GM10266 (cell line): ENCODE results near the gene IL15.
"Not testable (repeated sequence)": the region's sequence is repeated elsewhere in the genome, so short reads cannot be mapped to it uniquely, and the experiment has no call there.

Experiments used
- DNase-seq: peaks from one replicate; pipeline ENCODE4 v3.0.0; 2012; ENCODE audit errors: extremely low spot score
- TF ChIP-seq, protein P1 (sequence below): IDR thresholded peaks from 2 replicates; pipeline ENCODE4 v1.5.1; 2012; ENCODE audit warnings: mild to moderate bottlenecking, low read depth; ENCODE audit not compliant: control insufficient read depth, insufficient read depth; ENCODE audit errors: missing control alignments

The IL15 gene

DNA sequence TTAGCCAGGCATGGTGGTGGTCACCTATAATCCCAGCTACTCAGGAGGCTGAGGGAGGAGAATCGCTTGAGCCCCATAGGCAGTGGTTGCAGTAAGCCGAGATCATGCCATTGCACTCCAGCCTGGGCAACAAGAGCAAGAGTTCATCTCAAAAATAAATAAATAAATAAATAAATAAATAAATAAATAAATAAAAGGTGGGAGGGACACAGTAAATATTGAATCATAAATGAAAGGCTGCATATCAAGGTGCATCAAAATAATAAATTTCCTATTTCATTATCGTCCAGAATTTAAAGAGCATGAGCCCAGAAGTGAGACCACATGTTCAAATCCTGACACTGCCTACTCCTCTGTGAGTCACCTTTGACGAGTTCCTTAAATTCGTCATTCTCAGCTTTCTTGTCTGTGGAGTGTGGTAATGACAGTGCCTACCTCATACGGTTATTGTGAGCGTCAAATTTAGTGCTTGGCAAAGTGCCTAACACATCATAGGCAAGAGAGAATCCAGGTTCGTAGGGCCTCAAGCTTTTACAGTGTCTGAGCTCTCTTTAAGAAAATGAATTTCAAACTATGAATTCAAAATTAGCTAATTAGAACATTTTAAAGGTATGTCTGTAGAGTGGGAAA, 49.9 kb downstream of the IL15 start:
- TF ChIP-seq, protein P1, sequence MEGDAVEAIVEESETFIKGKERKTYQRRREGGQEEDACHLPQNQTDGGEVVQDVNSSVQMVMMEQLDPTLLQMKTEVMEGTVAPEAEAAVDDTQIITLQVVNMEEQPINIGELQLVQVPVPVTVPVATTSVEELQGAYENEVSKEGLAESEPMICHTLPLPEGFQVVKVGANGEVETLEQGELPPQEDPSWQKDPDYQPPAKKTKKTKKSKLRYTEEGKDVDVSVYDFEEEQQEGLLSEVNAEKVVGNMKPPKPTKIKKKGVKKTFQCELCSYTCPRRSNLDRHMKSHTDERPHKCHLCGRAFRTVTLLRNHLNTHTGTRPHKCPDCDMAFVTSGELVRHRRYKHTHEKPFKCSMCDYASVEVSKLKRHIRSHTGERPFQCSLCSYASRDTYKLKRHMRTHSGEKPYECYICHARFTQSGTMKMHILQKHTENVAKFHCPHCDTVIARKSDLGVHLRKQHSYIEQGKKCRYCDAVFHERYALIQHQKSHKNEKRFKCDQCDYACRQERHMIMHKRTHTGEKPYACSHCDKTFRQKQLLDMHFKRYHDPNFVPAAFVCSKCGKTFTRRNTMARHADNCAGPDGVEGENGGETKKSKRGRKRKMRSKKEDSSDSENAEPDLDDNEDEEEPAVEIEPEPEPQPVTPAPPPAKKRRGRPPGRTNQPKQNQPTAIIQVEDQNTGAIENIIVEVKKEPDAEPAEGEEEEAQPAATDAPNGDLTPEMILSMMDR = no peak
- no peak for DNase-seq

DNA sequence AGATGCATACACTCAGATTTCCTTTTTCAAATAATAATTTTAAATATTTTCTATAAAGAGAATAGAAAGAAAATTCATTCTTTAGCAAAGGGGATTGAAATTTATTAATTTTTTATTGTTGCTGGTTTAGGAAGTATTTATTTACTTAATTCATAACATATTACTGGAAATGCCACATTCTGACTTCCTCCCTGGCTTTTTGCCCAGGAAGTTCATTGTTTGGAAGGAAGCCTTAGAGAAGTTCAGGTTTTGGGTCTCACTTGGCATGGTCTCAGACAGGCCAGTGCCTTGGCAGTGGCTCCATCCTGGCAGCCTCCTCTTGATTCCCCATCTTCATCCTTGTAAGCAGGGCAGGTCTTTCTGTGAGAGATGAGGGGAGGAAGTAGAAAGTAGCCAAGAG, 50.5 kb downstream of the IL15 start:
- TF ChIP-seq, protein P1 = no peak
- no peak for DNase-seq

- not testable (repeated sequence) for DNase-seq
These were observed 53.4 kb downstream of the IL15 start for GRCh38 chr4:141689726-141690296.

- not testable (repeated sequence) for DNase-seq
These were observed 54.9 kb downstream of the IL15 start for GRCh38 chr4:141691247-141691646.

- TF ChIP-seq, protein P1 = no peak
- DNase-seq = no peak
These were observed 55.7 kb downstream of the IL15 start for GRCh38 chr4:141692081-141692480.

DNA sequence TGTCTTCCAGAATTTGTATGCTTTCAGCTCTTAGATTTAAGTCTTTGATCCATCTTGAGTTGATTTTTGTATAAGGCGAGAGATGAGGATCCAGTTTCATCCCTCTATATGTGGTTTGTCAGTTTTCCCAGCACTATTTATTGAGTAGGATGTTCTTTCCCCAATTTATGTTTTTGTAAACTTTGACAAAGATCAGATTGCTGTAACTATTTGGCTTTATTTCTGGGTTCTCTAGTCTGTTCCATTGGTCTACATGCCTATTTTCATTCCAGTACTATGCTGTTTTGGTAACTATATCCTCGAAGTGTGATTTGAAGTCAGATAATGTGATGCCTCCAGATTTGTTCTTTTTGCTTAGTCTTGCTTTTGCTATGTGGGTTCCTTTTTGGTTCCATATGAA, 60.7 kb downstream of the IL15 start:
- TF ChIP-seq, protein P1 = no peak

GRCh38 chr4:141702472-141703182, 66.2 kb downstream of the IL15 start:
- no peak for DNase-seq
- TF ChIP-seq, protein P1 = peak; percentile 22

More for the DNA sequence above, 60.7 kb downstream of the IL15 start:
- DNase-seq = no peak

- TF ChIP-seq, protein P1 = no peak
- DNase-seq = no peak
These were observed 67.1 kb downstream of the IL15 start for GRCh38 chr4:141703497-141703896.
